Fibroblast of pulmonary artery (primary cell): ENCODE results near the gene PTPRN2.
A peak's percentile ranks its signal among the peaks of the same experiment; 100 is the strongest.

Source experiments
- DNase-seq: peaks from one replicate; pipeline ENCODE4 v3.0.0-alpha.2; 2010; ENCODE audit warnings: low read depth
- H3K4me3 ChIP-seq: replicated peaks from 2 replicates; pipeline ENCODE4 v1.5.1; 2011; ENCODE audit warnings: low read depth, mild to moderate bottlenecking, control low read depth, low read length, moderate library complexity
- TF ChIP-seq, protein P1 (sequence below): IDR thresholded peaks from 2 replicates; pipeline ENCODE4 v1.5.1; 2011; ENCODE audit warnings: mild to moderate bottlenecking, control low read depth, low read length, inconsistent platforms; ENCODE audit errors: missing control alignments

Gene PTPRN2

GRCh38 chr7:158618745-158619140 is 31.1 kb upstream of the PTPRN2 start:
- no peak overlapping the region for H3K4me3 ChIP-seq
- DNase-seq, result no peak
- TF ChIP-seq, protein P1, sequence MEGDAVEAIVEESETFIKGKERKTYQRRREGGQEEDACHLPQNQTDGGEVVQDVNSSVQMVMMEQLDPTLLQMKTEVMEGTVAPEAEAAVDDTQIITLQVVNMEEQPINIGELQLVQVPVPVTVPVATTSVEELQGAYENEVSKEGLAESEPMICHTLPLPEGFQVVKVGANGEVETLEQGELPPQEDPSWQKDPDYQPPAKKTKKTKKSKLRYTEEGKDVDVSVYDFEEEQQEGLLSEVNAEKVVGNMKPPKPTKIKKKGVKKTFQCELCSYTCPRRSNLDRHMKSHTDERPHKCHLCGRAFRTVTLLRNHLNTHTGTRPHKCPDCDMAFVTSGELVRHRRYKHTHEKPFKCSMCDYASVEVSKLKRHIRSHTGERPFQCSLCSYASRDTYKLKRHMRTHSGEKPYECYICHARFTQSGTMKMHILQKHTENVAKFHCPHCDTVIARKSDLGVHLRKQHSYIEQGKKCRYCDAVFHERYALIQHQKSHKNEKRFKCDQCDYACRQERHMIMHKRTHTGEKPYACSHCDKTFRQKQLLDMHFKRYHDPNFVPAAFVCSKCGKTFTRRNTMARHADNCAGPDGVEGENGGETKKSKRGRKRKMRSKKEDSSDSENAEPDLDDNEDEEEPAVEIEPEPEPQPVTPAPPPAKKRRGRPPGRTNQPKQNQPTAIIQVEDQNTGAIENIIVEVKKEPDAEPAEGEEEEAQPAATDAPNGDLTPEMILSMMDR, result no peak

DNA sequence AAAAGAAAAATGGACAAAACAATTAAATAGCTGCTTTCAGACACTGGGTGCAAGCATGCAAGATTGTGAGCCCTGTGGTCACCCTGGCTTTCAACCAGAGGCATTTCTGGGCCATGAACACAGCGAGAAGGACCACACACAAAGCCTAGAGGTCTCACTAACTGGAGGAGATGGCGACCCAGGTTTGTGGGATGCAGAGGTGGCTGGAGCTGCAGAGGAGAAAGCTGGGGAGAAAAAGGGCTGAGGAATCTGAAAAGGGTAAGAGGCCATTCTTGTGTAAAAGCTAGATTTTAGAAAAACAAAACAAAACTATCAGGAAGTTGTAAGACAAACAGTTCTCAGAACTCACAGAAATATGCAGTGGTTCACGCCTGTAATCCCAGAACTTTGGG is 30.1 kb upstream of the PTPRN2 start:
- no peak overlapping the region for H3K4me3 ChIP-seq
- peak; percentile 25 for DNase-seq
- TF ChIP-seq, protein P1, result no peak

GRCh38 chr7:158616050-158616449 is 28.4 kb upstream of the PTPRN2 start:
- DNase-seq, result no peak
- no peak overlapping the region for H3K4me3 ChIP-seq
- TF ChIP-seq, protein P1, result no peak

GRCh38 chr7:158614700-158615099 is 27.1 kb upstream of the PTPRN2 start:
- DNase-seq, result peak; percentile 39
- H3K4me3 ChIP-seq, result no peak overlapping the region
- TF ChIP-seq, protein P1, result no peak

DNA sequence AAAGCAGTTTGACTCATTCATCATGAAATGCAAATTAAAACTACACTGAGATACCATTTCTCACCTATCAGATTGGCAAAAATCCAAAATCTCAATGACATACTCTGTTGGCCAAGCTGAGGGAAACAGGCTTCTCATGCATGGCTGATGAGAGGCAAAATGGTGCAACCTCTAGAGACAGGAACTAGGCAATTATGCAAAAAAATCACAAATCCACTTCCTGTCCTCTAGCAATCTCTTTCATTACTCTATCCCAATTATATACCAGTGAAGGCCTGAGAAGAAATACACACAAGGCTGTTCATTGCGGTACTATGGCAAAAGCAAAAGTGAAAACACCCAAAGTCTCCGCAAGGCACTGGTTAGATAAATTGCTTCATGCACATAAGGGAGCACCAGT is 25.9 kb upstream of the PTPRN2 start:
- DNase-seq, result peak; percentile 6
- no peak overlapping the region for H3K4me3 ChIP-seq
- TF ChIP-seq, protein P1, result no peak

- TF ChIP-seq, protein P1, result no peak
- no peak for DNase-seq
Measured at GRCh38 chr7:158612546-158612945, 24.9 kb upstream of the PTPRN2 start.

DNA sequence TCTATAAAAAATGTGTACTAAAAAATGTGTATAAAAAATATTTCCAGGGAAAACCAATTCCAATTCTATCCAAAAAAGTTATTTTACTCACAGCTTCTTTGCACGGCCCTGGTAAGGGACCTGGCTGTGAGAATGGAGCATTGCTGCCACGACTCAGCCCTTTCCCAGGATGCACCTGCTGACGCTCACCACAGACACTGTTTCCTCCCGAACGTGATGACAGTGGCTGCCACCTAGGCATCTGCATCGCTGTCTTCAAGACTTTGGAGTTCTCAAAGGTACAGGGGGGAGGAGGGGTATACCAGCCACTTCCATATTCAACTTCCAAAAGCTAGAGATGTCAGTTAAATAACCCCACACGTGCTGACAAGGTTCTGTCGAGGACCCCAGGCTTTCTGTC is 23.9 kb upstream of the PTPRN2 start:
- no peak for DNase-seq
- TF ChIP-seq, protein P1, result no peak

More at GRCh38 chr7:158612546-158612945, 24.9 kb upstream of the PTPRN2 start:
- H3K4me3 ChIP-seq, result no peak overlapping the region

More for the DNA sequence above, 23.9 kb upstream of the PTPRN2 start:
- no peak overlapping the region for H3K4me3 ChIP-seq
